Activated CD4-positive, CD25-positive, alpha-beta regulatory T cell treated with anti-CD3 and anti-CD28 coated beads, Interleukin-2, amount 50 U/mL, for 72 hours (primary cell): ENCODE results near the gene CCDC150.
"Not testable (repeated sequence)": the region's sequence is repeated elsewhere in the genome, so short reads cannot be mapped to it uniquely, and the experiment has no call there.

Source experiments
- DNase-seq: peaks from one replicate; pipeline ENCODE4 v3.0.0; 2021

Gene CCDC150

GRCh38 chr2:196639180-196640030, at the start of gene CCDC150:
TSS of gene CCDC150 (plus strand) at chr2:196639715. CDS start at chr2:196639767, 52 bp downstream.
- DNase-seq = peak; percentile 91

GRCh38 chr2:196590286-196590685, 49.2 kb upstream of the CCDC150 start:
- DNase-seq = no peak

GRCh38 chr2:196591004-196591403, 48.5 kb upstream of the CCDC150 start:
- DNase-seq = no peak

- DNase-seq = no peak
Measured at GRCh38 chr2:196591621-196592022, 47.9 kb upstream of the CCDC150 start.

GRCh38 chr2:196592331-196592910, 47.1 kb upstream of the CCDC150 start:
- DNase-seq = no peak

GRCh38 chr2:196592911-196593881, 46.3 kb upstream of the CCDC150 start, which contains the start of gene HECW2:
TSS of gene HECW2 (minus strand) at chr2:196593554.
- no peak for DNase-seq

GRCh38 chr2:196594158-196594557, 45.4 kb upstream of the CCDC150 start:
- DNase-seq = no peak

- no peak for DNase-seq
Measured at GRCh38 chr2:196597531-196597930, 42.0 kb upstream of the CCDC150 start.

GRCh38 chr2:196598412-196598811, 41.1 kb upstream of the CCDC150 start:
- no peak for DNase-seq

- DNase-seq = no peak
Measured at GRCh38 chr2:196598846-196599245, 40.7 kb upstream of the CCDC150 start.

GRCh38 chr2:196601430-196602306, 37.8 kb upstream of the CCDC150 start:
- DNase-seq = no peak

GRCh38 chr2:196604196-196604595, 35.3 kb upstream of the CCDC150 start:
- no peak for DNase-seq

GRCh38 chr2:196606516-196606915, 33.0 kb upstream of the CCDC150 start:
- no peak for DNase-seq

- no peak for DNase-seq
Measured at GRCh38 chr2:196607073-196607472, 32.4 kb upstream of the CCDC150 start.

GRCh38 chr2:196607896-196608295, 31.6 kb upstream of the CCDC150 start:
- DNase-seq = not testable (repeated sequence)

GRCh38 chr2:196609806-196610205, 29.7 kb upstream of the CCDC150 start:
- no peak for DNase-seq

GRCh38 chr2:196610796-196611195, 28.7 kb upstream of the CCDC150 start:
- DNase-seq = no peak

- no peak for DNase-seq
Measured at GRCh38 chr2:196613302-196613701, 26.2 kb upstream of the CCDC150 start.

- no peak for DNase-seq
Measured at GRCh38 chr2:196617430-196617829, 22.1 kb upstream of the CCDC150 start.

- DNase-seq = no peak
Measured at GRCh38 chr2:196618661-196619060, 20.9 kb upstream of the CCDC150 start.

- no peak for DNase-seq
Measured at GRCh38 chr2:196630531-196630930, 9.0 kb upstream of the CCDC150 start.

- DNase-seq = no peak
Measured at GRCh38 chr2:196635156-196635555, 4.4 kb upstream of the CCDC150 start.
